ENCODE measurements around the gene NCEH1. TPM values are rescaled to one million over a fixed set of nuclear protein-coding genes. Genes with fewer than 3 reads are reported as not detected.

NCEH1 gene
- polyA plus RNA-seq, 1 donor, result 1.7 TPM

DNA sequence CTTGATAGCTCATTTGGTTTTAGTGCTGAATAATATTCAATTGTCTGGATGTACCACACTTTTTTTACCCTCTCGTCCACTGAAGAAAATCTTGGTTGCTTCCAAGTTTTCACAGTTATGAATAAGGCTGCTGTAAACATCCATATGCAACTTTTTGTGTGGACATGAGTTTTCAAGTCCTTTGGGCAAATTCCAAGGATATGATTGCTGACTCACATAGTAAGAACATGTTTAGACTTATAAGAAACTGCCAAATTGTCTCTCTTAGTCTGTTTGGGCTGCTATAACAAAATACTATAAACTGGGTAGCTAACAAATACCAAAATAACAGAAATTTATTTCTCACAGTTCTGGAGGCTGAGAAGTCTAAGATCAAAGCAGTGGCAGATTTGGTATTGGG, 128.2 kb downstream of the NCEH1 start:
- no peak for DNase-seq (ENCODE audit: low read depth)

DNA sequence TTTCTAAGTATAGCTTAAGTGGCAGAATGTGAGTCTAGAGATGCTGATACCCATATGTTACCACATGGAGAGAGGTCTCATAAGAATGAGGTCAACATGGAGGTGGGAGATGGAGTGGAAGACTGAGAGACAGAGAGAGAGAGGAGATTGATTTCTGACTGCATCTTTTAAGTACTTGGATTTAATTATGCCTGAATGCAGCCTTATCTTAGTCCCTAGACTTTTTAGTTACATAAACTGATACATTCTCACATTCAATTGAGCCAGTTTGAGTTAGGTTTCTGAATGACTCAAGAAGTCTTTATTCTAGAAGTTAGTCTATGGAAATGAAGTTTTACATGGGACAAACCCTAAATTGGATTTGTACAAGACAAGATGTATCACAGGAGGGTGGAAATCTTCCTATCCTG, 129.1 kb downstream of the NCEH1 start:
- DNase-seq (ENCODE audit: low read depth), result no peak

DNA sequence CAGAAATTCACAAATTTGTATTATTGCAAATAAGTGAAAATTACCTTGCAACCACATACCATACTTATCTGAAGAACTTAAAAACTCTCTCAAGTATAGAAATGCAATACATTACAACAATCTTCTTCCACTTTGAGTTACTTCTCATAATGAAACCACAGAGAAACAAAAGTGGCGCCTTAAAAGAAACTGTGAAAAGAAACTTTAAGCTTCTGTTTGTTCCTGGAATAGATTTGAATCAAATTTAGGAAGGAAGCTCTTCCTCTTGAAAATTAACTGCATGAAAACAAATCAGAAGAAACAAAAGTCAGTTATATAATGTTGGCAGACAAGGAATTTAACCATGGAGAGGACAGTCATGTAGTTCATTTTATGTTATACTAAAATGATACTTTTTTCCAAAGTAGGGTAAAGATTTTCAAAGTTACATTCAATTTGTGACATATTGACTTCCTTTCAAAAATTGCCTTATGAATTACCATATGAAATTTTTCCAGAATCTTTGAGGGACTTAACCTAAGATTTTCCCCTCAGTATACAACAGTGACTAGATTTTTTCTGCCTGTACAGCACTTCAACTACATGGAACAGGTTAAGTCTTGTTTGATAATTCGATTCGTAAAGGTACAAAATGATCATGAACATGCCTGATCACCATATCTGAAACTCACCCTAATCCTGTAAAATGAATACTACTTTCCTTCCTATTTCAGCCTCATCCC, 130.0 kb downstream of the NCEH1 start:
- DNase-seq (ENCODE audit: low read depth), result no peak

Other genes with a start within 250 kb of the NCEH1 start
- 9.4 TPM for gene TNFSF10, start 187.6 kb downstream of the NCEH1 start, polyA plus RNA-seq (ENCODE audit: insufficient read length)
- 13.0 TPM for gene ECT2, start 39.7 kb upstream of the NCEH1 start, polyA plus RNA-seq (ENCODE audit: insufficient read length)